Germinal center (tissue), 1 donor: ENCODE data around the gene NRAP.

Experiments
- DNase-seq: peaks from one replicate; pipeline ENCODE4 v3.0.0; 2012; ENCODE audit warnings: mixed read lengths, low spot score

Gene NRAP

DNA sequence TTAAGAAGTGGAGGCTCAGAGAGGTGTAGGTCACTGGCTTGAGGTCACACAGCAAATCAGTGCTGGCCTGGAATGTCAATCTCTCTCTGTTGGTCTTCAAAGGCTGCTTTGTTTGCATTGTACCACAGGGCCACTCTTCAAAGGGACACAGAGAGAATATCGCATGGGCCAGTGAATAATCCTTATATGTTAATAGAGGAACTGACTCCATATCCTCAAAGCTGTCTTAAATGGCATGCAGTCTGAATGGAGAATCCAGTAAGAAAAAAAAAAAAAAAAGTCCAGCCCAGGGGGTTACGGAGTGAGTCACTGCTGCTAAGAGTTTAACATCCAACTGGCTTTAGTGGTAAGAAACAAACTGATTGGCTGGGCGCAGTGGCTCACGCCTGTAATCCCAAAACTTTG lies 54.1 kb downstream of the NRAP start:
- no peak for DNase-seq

DNA sequence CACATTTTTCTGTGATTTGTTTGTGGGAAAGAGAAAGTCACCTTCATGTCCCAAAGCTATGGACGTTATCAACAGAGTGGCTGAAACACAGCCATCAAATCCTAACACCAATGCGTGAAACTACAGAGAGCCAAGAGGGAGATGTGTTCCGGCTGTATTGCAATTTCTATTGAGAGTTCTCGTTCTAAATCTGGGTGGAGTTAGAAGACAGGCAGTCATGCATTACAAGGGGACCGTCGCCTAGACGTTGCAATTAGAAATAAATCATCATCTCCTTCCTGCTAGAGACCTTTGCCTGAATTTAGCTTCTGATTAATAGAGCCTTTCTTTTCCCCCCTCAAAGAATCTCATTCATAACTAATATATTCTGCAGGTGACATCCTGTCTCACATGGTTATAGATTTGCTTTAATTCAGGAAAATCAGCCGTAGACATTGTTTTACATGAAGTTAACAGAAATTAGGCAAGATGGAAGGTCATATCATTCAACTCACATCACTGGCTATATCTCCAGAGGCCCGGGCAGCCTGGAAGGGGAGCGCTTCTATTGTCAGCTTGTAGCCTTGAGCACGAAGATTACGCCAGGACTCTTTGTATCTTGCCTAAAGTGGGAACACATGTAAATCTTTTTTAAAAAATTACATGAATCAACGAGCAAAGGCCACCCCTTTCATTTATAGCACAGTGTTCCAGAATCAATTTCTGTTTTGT lies 58.4 kb downstream of the NRAP start:
- DNase-seq, result no peak

DNA sequence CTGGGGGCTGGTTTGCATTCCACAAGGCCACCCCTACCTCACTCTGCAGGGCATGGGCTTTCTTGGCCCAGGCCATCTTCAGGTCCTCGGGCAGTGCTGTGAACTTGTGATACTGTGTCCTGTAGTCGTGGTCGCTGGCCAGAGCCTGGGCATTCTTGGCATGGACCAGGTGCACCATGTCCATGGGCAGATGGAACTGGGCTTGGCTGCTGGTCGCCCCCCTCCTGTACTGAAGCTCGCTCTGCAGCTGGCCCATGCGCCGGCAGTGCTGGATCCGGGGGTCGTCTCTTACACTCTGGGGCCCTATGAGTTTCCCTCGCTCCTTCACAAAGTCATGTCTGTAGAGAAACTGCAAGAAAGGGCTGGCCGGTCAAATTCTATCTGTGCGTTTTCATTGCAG lies 59.3 kb downstream of the NRAP start:
- no peak for DNase-seq

DNA sequence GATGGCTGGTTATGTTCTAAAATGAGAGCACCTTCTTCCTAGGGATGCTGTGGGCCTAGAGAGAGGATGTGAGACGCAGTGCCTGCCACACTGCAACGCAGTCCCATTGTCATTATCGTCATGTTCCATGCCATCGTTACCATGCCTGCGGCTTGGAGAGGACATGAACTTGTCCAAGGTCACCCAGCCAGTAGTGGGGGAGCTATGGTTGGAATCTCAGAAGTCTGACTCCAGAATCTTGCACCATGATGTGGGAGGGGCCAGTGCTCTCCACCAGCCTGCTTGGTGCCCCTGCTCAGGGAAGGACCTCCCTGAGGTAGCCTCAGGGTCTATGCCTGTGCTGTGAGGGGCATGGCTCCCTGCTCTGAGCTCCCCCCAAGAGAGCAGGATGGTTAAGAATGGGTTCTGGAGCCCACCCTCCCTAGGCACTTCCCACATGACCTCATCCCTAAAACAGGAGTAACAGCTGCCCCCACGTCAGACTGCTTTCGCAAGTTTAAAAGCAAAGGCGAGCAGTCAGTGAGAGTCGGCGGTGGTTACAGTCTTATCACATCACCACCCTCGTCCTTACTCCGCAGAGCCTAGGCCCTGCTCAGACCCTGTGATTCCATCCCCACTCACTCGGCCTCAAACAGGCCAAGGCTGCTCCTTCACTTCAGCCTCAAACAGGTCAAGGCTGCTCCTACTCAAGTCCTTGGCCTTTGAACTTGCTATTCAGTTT lies 60.6 kb downstream of the NRAP start:
- no peak for DNase-seq

- no peak for DNase-seq
Measured at GRCh38 chr10:113600569-113600968, 63.3 kb downstream of the NRAP start.

- no peak for DNase-seq
Measured at GRCh38 chr10:113594652-113595051, 69.2 kb downstream of the NRAP start.

GRCh38 chr10:113592380-113592779 lies 71.5 kb downstream of the NRAP start:
- DNase-seq, result no peak

GRCh38 chr10:113590581-113590980 lies 73.3 kb downstream of the NRAP start:
- DNase-seq, result no peak

- no peak for DNase-seq
Measured at GRCh38 chr10:113589201-113589770, 74.6 kb downstream of the NRAP start.

GRCh38 chr10:113585949-113586348 lies 77.9 kb downstream of the NRAP start:
- no peak for DNase-seq

- DNase-seq, result no peak
Measured at GRCh38 chr10:113583571-113583970, 80.3 kb downstream of the NRAP start.

DNA sequence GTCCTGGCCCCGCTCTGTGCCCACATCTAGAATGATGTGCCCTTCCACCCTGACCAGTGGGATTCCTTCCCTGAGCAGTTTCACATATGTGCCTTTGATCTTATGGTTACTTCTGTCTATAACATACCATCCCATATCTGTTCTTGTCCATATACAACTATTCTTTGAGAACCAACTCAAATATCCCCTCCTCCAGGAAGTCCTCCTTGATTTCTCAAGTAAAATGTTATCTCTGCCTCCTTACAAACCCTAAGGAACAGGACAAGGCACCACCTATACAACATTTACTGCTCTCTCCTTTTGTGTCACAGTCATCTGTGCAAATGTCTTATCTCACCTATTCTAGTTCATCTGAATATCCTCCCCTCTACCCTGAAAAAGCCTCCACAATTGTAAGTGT lies 82.7 kb downstream of the NRAP start:
- no peak for DNase-seq

- DNase-seq, result no peak
Measured at GRCh38 chr10:113578773-113579172, 85.1 kb downstream of the NRAP start.

- DNase-seq, result no peak
Measured at GRCh38 chr10:113576852-113577251, 87.0 kb downstream of the NRAP start.

GRCh38 chr10:113573368-113573767 lies 90.5 kb downstream of the NRAP start:
- DNase-seq, result no peak

GRCh38 chr10:113572520-113573290 lies 91.1 kb downstream of the NRAP start:
- DNase-seq, result no peak

DNA sequence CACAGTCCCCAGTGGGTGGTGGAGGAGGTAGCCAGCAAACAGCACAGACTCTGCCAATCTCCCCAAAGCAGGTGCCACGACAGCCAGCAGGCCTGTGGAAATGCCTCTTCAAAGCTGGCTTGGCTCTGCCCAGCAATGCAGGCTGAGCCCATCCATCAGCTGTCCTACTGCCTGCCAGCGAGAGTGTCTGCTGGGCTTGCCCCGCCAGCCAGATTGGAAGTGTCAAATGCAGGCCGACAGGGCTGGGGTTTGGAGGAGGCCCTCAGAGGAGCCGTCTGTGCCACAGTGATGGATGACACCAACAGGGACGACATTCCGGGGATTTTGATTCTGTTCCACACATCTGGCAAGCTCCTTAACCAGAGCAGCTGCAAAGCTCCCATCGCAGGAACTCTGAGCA lies 94.3 kb downstream of the NRAP start:
- no peak for DNase-seq

DNA sequence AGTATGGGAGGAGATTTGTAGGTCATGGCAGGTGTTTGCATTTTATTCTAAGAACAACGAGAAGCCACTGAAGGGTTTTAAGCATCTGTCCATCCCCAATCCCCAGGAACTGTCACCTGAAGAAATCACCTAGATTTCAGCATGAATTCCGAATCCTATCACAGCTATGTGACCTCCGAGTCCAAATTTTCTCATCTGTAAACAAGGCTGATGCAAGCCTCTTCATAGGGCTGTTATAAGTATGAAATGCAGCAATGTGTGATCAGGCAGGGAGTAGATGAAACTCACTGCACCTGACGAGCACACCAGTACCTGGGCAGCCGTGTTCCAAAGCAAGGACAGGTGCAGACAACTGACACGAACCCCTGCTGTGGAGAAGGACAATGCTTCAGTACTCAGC lies 97.0 kb downstream of the NRAP start:
- DNase-seq, result no peak

- no peak for DNase-seq
Measured at GRCh38 chr10:113565364-113565763, 98.5 kb downstream of the NRAP start.

GRCh38 chr10:113563306-113564088 lies 100.3 kb downstream of the NRAP start:
- peak; percentile 74 for DNase-seq

DNA sequence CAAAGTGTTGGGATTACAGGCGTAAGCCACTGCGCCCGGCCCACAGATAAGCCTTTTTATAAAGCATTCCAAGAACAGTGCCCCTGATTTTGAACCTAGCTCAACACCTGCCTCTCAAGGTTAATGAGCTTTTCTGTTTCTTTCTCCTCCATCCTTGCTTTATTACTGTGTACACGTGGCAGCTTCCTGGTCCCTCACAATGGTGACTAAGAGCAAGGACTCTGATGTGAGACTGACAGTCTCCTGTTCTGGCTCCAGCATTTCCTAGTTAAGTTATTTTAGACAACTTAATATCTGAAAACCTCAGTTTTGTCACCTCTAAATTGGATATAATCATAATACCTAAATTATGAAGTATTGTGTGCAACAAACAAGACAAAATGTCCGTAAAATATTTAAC lies 101.1 kb downstream of the NRAP start:
- DNase-seq, result no peak

GRCh38 chr10:113562069-113562468 lies 101.8 kb downstream of the NRAP start:
- no peak for DNase-seq
